H4 (cell line): ENCODE measurements around the gene NBEAL2. TPM values are rescaled to one million over a fixed set of nuclear protein-coding genes. Genes with fewer than 3 reads are reported as not detected.

Source experiments
- DNase-seq: peaks from one replicate; pipeline ENCODE4 v3.0.0-alpha.2; 2015; ENCODE audit warnings: low spot score
- total RNA-seq: library from RNA; depleted of rRNA; stranded (reverse); fragments of >200 nt; shearing (Covaris generic); gene quantifications from 2 replicates; pipeline ENCODE4 v1.2.3, GENCODE V29; 2014

The NBEAL2 gene
- total RNA-seq, 1 experiment from 2014 or later: 4.0 TPM

- DNase-seq: no peak
Measured at GRCh38 chr3:46986055-46986730, 6.7 kb downstream of the NBEAL2 start.

- DNase-seq: no peak
Measured at GRCh38 chr3:46986782-46987310, 7.4 kb downstream of the NBEAL2 start.

- DNase-seq: no peak
Measured at GRCh38 chr3:46987319-46987742, 7.9 kb downstream of the NBEAL2 start.

- peak; percentile 68 for DNase-seq
Measured at GRCh38 chr3:46987743-46988401, 8.4 kb downstream of the NBEAL2 start.

- DNase-seq: no peak
Measured at GRCh38 chr3:46988616-46989015, 9.2 kb downstream of the NBEAL2 start.

GRCh38 chr3:46989146-46989810 lies 9.8 kb downstream of the NBEAL2 start:
- DNase-seq: no peak

GRCh38 chr3:46990573-46991374 lies 11.3 kb downstream of the NBEAL2 start:
- DNase-seq: no peak

GRCh38 chr3:46991406-46992165 lies 12.1 kb downstream of the NBEAL2 start:
- no peak for DNase-seq

GRCh38 chr3:46992231-46992630 lies 12.8 kb downstream of the NBEAL2 start:
- no peak for DNase-seq

- no peak for DNase-seq
Measured at GRCh38 chr3:46993292-46993691, 13.8 kb downstream of the NBEAL2 start.

- no peak for DNase-seq
Measured at GRCh38 chr3:46993986-46994385, 14.5 kb downstream of the NBEAL2 start.

- no peak for DNase-seq
Measured at GRCh38 chr3:46994801-46995731, 15.6 kb downstream of the NBEAL2 start.

GRCh38 chr3:46995901-46996562 lies 16.6 kb downstream of the NBEAL2 start:
- no peak for DNase-seq

GRCh38 chr3:46996689-46997452 lies 17.4 kb downstream of the NBEAL2 start:
- DNase-seq: no peak

- DNase-seq: no peak
Measured at GRCh38 chr3:46997453-46998091, 18.1 kb downstream of the NBEAL2 start.

- no peak for DNase-seq
Measured at GRCh38 chr3:46998121-46998851, 18.8 kb downstream of the NBEAL2 start.

- no peak for DNase-seq
Measured at GRCh38 chr3:46998852-46999515, 19.5 kb downstream of the NBEAL2 start.
